ENCODE results near the gene VRK2. TPM values are rescaled to one million over a fixed set of nuclear protein-coding genes. Genes with fewer than 3 reads are reported as not detected.
"Not testable (repeated sequence)": the region's sequence is repeated elsewhere in the genome, so short reads cannot be mapped to it uniquely, and the experiment has no call there.

Gene VRK2
- total RNA-seq, 2 experiments from 2014 or later: 21.5 to 22.8 TPM

GRCh38 chr2:58101500-58101899, 54.9 kb downstream of the VRK2 start:
- ATAC-seq (ENCODE audit: low read depth): no peak
- no peak overlapping the region for H3K27ac Mint-ChIP-seq

GRCh38 chr2:58106896-58107295, 60.3 kb downstream of the VRK2 start:
- peaks cover 14% of the 10 kb centered on the region for H3K36me3 Mint-ChIP-seq
- POLR2A ChIA-PET: no interaction called here
- no peak overlapping the region for H3K27ac Mint-ChIP-seq
- no peaks in the 10 kb centered on the region for H3K9me3 Mint-ChIP-seq
- H3K4me1 Mint-ChIP-seq: no peaks in the 10 kb centered on the region
- ATAC-seq (ENCODE audit: low read depth): no peak
- DNase-seq: no peak
- no peak overlapping the region for H3K4me3 Mint-ChIP-seq
- H3K27me3 Mint-ChIP-seq: no peaks in the 10 kb centered on the region

More at GRCh38 chr2:58101500-58101899, 54.9 kb downstream of the VRK2 start:
- Mint-ChIP-seq H3K4me1 (peaks cover 4% of the 10 kb centered on the region), H3K4me3 (no peak overlapping the region), H3K36me3 (peaks cover 10% of the 10 kb centered on the region), H3K27me3 (no peaks in the 10 kb centered on the region), H3K9me3 (no peaks in the 10 kb centered on the region)
- POLR2A ChIA-PET: no interaction called here
- no peak for DNase-seq

GRCh38 chr2:58107803-58108710, 61.5 kb downstream of the VRK2 start:
- no peak for ATAC-seq (ENCODE audit: low read depth)
- peaks cover 14% of the 10 kb centered on the region for H3K36me3 Mint-ChIP-seq
- H3K4me1 Mint-ChIP-seq: no peaks in the 10 kb centered on the region
- no peak for DNase-seq
- no peak overlapping the region for H3K27ac Mint-ChIP-seq
- POLR2A ChIA-PET: no interaction called here
- no peak overlapping the region for H3K4me3 Mint-ChIP-seq
- H3K27me3 Mint-ChIP-seq: no peaks in the 10 kb centered on the region
- no peaks in the 10 kb centered on the region for H3K9me3 Mint-ChIP-seq

- Mint-ChIP-seq H3K36me3 (peaks cover 13% of the 10 kb centered on the region), H3K4me1 (no peaks in the 10 kb centered on the region), H3K27me3 (no peaks in the 10 kb centered on the region), H3K9me3 (no peaks in the 10 kb centered on the region), H3K4me3 (no peak overlapping the region), H3K27ac (no peak overlapping the region)
- DNase-seq (no peak), ATAC-seq (ENCODE audit: low read depth) (no peak)
- POLR2A ChIA-PET: no interaction called here
Observed at GRCh38 chr2:58109481-58109880, 62.9 kb downstream of the VRK2 start.

- no peak overlapping the region for H3K27ac Mint-ChIP-seq
- no peaks in the 10 kb centered on the region for H3K27me3 Mint-ChIP-seq
- no peak for DNase-seq
- H3K4me3 Mint-ChIP-seq: no peak overlapping the region
- H3K4me1 Mint-ChIP-seq: no peaks in the 10 kb centered on the region
- POLR2A ChIA-PET: no interaction called here
- ATAC-seq (ENCODE audit: low read depth): no peak
- no peaks in the 10 kb centered on the region for H3K9me3 Mint-ChIP-seq
- peaks cover 14% of the 10 kb centered on the region for H3K36me3 Mint-ChIP-seq
Observed at GRCh38 chr2:58110765-58111164, 64.2 kb downstream of the VRK2 start.

GRCh38 chr2:58113563-58113962, 67.0 kb downstream of the VRK2 start:
- not testable (repeated sequence) for H3K27ac Mint-ChIP-seq; H3K27me3 Mint-ChIP-seq; H3K4me1 Mint-ChIP-seq; DNase-seq; H3K9me3 Mint-ChIP-seq; ATAC-seq (ENCODE audit: low read depth); H3K4me3 Mint-ChIP-seq
- H3K36me3 Mint-ChIP-seq: peaks cover 21% of the 10 kb centered on the region
- POLR2A ChIA-PET: interaction anchor here (0.7 kb wide), 1 partner anchor 112 kb away, joined by 6 read pairs; no protein-coding TSS in a partner anchor

GRCh38 chr2:58120626-58121229, 74.1 kb downstream of the VRK2 start:
- POLR2A ChIA-PET: no interaction called here
- Mint-ChIP-seq H3K9me3 (peaks cover 1% of the 10 kb centered on the region), H3K27me3 (no peaks in the 10 kb centered on the region), H3K4me3 (no peak overlapping the region), H3K36me3 (peaks cover 35% of the 10 kb centered on the region), H3K4me1 (no peaks in the 10 kb centered on the region), H3K27ac (no peak overlapping the region)
- no peak for ATAC-seq (ENCODE audit: low read depth)
- DNase-seq: no peak

- no peak overlapping the region for H3K27ac Mint-ChIP-seq
- no peak for ATAC-seq (ENCODE audit: low read depth)
- POLR2A ChIA-PET: no interaction called here
- no peak for DNase-seq
- H3K9me3 Mint-ChIP-seq: peaks cover 1% of the 10 kb centered on the region
- H3K4me3 Mint-ChIP-seq: no peak overlapping the region
- no peaks in the 10 kb centered on the region for H3K27me3 Mint-ChIP-seq
- peaks cover 32% of the 10 kb centered on the region for H3K36me3 Mint-ChIP-seq
- no peaks in the 10 kb centered on the region for H3K4me1 Mint-ChIP-seq
Observed at GRCh38 chr2:58122040-58122439, 75.4 kb downstream of the VRK2 start.

- Mint-ChIP-seq H3K27ac (no peak overlapping the region), H3K27me3 (no peaks in the 10 kb centered on the region)
- POLR2A ChIA-PET: no interaction called here
Observed at GRCh38 chr2:58122540-58122939, 75.9 kb downstream of the VRK2 start.

GRCh38 chr2:58127111-58127510, 80.5 kb downstream of the VRK2 start:
- Mint-ChIP-seq H3K36me3 (peaks cover 14% of the 10 kb centered on the region), H3K27ac (no peak overlapping the region), H3K4me1 (no peaks in the 10 kb centered on the region), H3K4me3 (no peak overlapping the region), H3K9me3 (no peaks in the 10 kb centered on the region), H3K27me3 (no peaks in the 10 kb centered on the region)
- DNase-seq (no peak), ATAC-seq (ENCODE audit: low read depth) (no peak)
- POLR2A ChIA-PET: no interaction called here

More at GRCh38 chr2:58122540-58122939, 75.9 kb downstream of the VRK2 start:
- Mint-ChIP-seq H3K9me3 (peaks cover 1% of the 10 kb centered on the region), H3K36me3 (peaks cover 29% of the 10 kb centered on the region), H3K4me3 (no peak overlapping the region), H3K4me1 (no peaks in the 10 kb centered on the region)
- DNase-seq (no peak), ATAC-seq (ENCODE audit: low read depth) (no peak)

- POLR2A ChIA-PET: no interaction called here
- Mint-ChIP-seq H3K4me1 (no peaks in the 10 kb centered on the region), H3K36me3 (peaks cover 4% of the 10 kb centered on the region), H3K4me3 (no peak overlapping the region), H3K27ac (no peak overlapping the region), H3K9me3 (no peaks in the 10 kb centered on the region), H3K27me3 (no peaks in the 10 kb centered on the region)
- DNase-seq (no peak), ATAC-seq (ENCODE audit: low read depth) (no peak)
Observed at GRCh38 chr2:58130238-58130637, 83.6 kb downstream of the VRK2 start.

- no peak overlapping the region for H3K27ac Mint-ChIP-seq
- POLR2A ChIA-PET: no interaction called here
- ATAC-seq (ENCODE audit: low read depth) (no peak), DNase-seq (no peak)
- H3K4me3 Mint-ChIP-seq: no peak overlapping the region
- no peaks in the 10 kb centered on the region for H3K9me3 Mint-ChIP-seq
- H3K27me3 Mint-ChIP-seq: no peaks in the 10 kb centered on the region
- peaks cover 4% of the 10 kb centered on the region for H3K36me3 Mint-ChIP-seq
- no peaks in the 10 kb centered on the region for H3K4me1 Mint-ChIP-seq
Observed at GRCh38 chr2:58131191-58132011, 84.8 kb downstream of the VRK2 start.

GRCh38 chr2:58133395-58133794, 86.8 kb downstream of the VRK2 start:
- no peak for DNase-seq
- H3K27ac Mint-ChIP-seq: no peak overlapping the region
- H3K36me3 Mint-ChIP-seq: peaks cover 7% of the 10 kb centered on the region
- H3K4me3 Mint-ChIP-seq: no peak overlapping the region
- H3K9me3 Mint-ChIP-seq: no peaks in the 10 kb centered on the region
- no peaks in the 10 kb centered on the region for H3K4me1 Mint-ChIP-seq
- H3K27me3 Mint-ChIP-seq: no peaks in the 10 kb centered on the region
- ATAC-seq (ENCODE audit: low read depth): no peak
- POLR2A ChIA-PET: no interaction called here
